GM08714 (cell line): ENCODE results near the gene ZNF280A.

Experiments
- H3K4me3 ChIP-seq: fragments of 200-500 bp; sonication (Bioruptor generic); 2 replicates; pipeline ENCODE4 v1.5.1; 2014; ENCODE audit warnings: mild to moderate bottlenecking, low read length, inconsistent platforms
- ZNF274 ChIP-seq: IDR thresholded peaks from 2 replicates; pipeline ENCODE4 v1.6.1; 2012; ENCODE audit warnings: mild to moderate bottlenecking, low read depth, low read length

ZNF280A gene, protein sequence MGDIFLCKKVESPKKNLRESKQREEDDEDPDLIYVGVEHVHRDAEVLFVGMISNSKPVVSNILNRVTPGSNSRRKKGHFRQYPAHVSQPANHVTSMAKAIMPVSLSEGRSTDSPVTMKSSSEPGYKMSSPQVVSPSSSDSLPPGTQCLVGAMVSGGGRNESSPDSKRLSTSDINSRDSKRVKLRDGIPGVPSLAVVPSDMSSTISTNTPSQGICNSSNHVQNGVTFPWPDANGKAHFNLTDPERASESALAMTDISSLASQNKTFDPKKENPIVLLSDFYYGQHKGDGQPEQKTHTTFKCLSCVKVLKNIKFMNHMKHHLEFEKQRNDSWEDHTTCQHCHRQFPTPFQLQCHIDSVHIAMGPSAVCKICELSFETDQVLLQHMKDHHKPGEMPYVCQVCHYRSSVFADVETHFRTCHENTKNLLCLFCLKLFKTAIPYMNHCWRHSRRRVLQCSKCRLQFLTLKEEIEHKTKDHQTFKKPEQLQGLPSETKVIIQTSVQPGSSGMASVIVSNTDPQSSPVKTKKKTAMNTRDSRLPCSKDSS

GRCh38 chr22:22520020-22520656, at the start of gene ZNF280A:
Gene ZNF280A, minus strand, starts transcription at chr22:22520270. Its CDS starts 4,640 bp downstream, at chr22:22515630.
- H3K4me3 ChIP-seq, result no peak within 1 kb of the TSS
- TF ChIP-seq ZNF274, result no peak

DNA sequence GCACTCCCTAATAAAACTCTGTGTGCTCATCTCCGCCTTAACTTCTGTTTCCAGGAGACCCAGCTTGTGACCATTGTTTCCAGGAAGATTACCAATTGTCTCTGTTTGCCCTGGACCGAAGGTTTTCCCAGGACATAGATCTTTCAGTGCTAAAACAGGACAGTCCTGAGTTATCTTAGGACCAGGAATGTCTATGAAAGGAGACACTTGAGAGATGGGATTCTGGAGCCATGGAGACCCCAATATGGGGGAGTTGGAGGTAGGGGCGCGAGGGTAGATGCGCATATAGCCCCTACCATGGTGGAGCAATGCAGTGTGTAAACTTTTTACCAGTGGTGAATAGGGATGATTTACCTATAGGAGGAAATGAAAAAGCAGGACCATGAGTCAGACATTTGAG, 49.1 kb upstream of the ZNF280A start:
- no peak for TF ChIP-seq ZNF274
- no peak overlapping the region for H3K4me3 ChIP-seq

GRCh38 chr22:22565981-22566380, 45.9 kb upstream of the ZNF280A start:
- H3K4me3 ChIP-seq, result no peak overlapping the region
- TF ChIP-seq ZNF274, result no peak

DNA sequence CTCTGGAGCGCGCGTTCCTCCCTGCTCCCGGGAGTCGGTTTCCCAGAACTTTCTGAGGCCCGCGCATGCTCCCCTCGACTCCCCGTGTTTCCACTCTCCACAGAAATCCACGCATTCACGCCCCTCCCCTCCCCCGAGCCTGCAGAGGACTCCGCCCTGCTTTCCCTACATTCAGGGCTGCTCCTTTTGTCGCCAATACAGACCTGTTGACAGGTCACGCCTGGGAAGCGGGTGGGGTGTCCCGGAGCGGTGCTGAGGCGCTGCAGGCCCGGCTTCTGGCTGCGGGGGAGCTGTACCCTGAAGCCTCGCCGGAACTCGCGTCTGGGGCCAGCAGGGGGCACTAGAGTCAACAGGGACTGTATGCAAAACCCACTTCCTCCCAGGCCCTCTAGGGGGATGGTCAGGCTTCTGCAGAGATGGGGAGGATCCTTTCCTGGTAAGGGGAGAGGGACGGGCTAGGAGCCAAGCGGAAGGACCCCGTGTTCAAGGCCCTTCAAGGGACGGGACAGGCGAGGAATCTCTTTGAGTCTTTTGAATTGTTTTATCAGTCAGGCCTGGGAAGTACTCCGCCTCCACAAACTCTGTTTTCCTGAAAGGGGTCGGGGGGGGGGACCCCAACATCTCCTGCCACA, 39.0 kb upstream of the ZNF280A start, which contains the start of gene PRAME:
Gene PRAME (minus strand): TSS at position 294 of the 632 bp plus-strand sequence. CDS start 2,433 bp downstream, outside the sequence.
- no peak within 1 kb of the TSS for H3K4me3 ChIP-seq
- TF ChIP-seq ZNF274, result no peak

DNA sequence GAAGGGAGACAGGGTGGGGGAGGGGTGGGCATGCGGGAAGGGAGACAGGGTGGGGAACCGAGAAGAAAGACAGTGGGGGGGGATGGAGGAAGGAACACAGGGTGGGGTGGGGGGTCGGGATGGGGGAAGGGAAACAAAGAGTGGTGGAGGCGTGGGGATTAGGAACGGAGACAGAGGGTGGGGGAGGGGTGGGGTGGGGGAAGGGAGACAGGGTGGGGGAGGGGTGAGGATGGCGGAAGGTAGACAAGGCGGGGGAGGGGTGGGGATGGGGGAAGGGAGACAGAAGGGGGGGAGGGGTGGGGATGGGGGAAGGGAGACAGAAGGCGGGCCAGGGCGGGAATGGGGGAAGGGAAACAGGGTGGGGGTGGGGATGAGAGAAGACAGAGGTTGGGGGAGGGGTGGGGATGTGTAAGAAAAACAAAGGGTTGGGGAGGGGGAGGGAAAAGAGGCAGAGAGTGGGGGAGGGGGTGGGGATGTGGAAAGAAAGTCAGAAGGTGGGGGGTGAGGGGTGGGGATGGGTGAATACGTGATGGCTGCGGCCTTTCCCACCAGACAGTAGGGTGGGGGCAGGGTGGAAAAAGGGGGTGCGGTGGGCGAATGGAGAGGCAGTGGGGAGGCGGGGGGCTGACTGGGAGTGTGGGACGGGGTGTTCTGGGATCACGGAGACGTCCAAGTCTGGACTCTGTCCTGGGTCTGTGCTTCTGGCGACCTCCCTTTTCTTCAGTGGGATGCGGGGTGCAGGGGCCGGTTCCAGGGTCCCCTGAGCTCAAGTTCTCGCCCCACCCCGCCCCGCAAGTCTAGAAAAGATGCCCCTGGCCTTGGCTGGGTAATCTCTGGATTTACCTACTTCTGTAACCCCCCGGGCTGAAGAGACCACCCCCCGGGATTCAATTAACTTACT, 38.3 kb upstream of the ZNF280A start:
- TF ChIP-seq ZNF274, result no peak
- H3K4me3 ChIP-seq, result no peak overlapping the region

- no peak overlapping the region for H3K4me3 ChIP-seq
- no peak for TF ChIP-seq ZNF274
Measured at GRCh38 chr22:22556995-22557925, 37.2 kb upstream of the ZNF280A start.

GRCh38 chr22:22556578-22556977, 36.5 kb upstream of the ZNF280A start:
- no peak overlapping the region for H3K4me3 ChIP-seq
- TF ChIP-seq ZNF274, result no peak

- no peak overlapping the region for H3K4me3 ChIP-seq
- no peak for TF ChIP-seq ZNF274
Measured at GRCh38 chr22:22555596-22555995, 35.5 kb upstream of the ZNF280A start.

GRCh38 chr22:22554587-22555284, 34.7 kb upstream of the ZNF280A start:
- TF ChIP-seq ZNF274, result no peak
- no peak overlapping the region for H3K4me3 ChIP-seq

DNA sequence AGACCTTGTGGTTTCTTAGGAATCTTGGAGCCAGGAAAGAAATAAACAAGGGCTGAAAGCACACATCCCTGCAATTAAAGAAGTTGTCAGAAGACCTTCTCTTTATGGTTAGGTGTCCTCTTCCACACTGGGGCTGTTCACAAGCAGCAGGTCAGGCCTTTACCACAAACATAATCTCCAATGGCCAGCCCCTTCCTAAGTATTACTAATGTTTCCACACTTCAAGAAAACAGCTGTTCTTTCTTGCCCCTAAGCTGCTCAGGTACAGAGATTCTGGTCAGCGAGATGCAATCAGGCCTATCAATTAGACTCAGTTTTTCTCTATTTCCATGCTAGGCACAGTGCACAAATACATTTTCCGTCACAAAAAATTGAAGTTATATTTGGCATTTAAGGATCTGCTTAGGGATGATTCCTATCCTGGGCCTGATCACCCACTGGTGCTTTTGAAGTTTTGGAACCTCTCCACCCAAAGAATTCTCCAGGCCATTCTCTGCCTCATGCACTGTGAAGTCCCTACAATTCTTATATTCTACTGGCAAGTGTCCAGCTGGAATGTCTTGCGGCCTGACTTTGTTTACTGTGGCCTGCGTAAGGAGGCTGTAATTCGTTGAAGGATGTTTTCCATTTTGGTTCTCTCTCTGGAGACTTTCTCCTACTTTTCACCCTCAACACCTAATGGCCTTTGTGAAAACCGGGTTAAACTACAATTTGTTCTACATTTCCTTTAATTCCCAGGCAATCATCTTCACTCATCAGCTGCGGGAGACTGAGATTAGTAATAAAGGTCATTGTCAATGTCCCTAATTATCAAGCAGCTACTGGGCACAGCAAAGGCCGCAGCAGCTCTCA, 33.9 kb upstream of the ZNF280A start:
- H3K4me3 ChIP-seq, result no peak overlapping the region
- TF ChIP-seq ZNF274, result no peak

- H3K4me3 ChIP-seq, result no peak overlapping the region
- no peak for TF ChIP-seq ZNF274
Measured at GRCh38 chr22:22553141-22553540, 33.1 kb upstream of the ZNF280A start.
